Neural cell (in vitro differentiated cells): ENCODE measurements around the gene APOL6. TPM values are rescaled to one million over a fixed set of nuclear protein-coding genes. Genes with fewer than 3 reads are reported as not detected.

Experiments used
- H2AFZ ChIP-seq: fragments of 200-600, 300-800 bp; sonication (generic), shearing (Covaris generic); 2 replicates; pipeline ENCODE4 v1.6.0; 2014; ENCODE audit warnings: low read depth, mild to moderate bottlenecking, antibody characterized with exemption, low read length, moderate library complexity
- H3F3A ChIP-seq: fragments of 200-600 bp; shearing (Covaris generic); 2 replicates; pipeline ENCODE4 v1.6.1; 2016; ENCODE audit warnings: mild to moderate bottlenecking, moderate library complexity, mixed read lengths, antibody characterized with exemption, low read length; ENCODE audit not compliant: insufficient read depth, poor library complexity, severe bottlenecking
- H3K27ac ChIP-seq: fragments of 200-600, 300-800 bp; sonication (generic), shearing (Covaris generic); 2 replicates; pipeline ENCODE4 v1.5.1; 2014; ENCODE audit warnings: mild to moderate bottlenecking, low read length, moderate library complexity
- H3K27me3 ChIP-seq: fragments of 300-800, 200-600 bp; sonication (generic), shearing (Covaris generic); 2 replicates; pipeline ENCODE4 v1.6.0; 2014; ENCODE audit warnings: mild to moderate bottlenecking, low read depth, low read length, moderate library complexity; ENCODE audit not compliant: insufficient read depth
- H3K36me3 ChIP-seq: fragments of 300-800, 200-600 bp; sonication (generic), shearing (Covaris generic); 2 replicates; pipeline ENCODE4 v1.5.1; 2014; ENCODE audit warnings: mild to moderate bottlenecking, antibody characterized with exemption, low read length, moderate library complexity; ENCODE audit not compliant: insufficient read depth
- H3K4me2 ChIP-seq: fragments of 300-800, 200-600 bp; sonication (generic), shearing (Covaris generic); 2 replicates; pipeline ENCODE4 v1.6.0; 2014; ENCODE audit warnings: mild to moderate bottlenecking, low read length
- H3K4me3 ChIP-seq: fragments of 300-800, 200-600 bp; sonication (generic), shearing (Covaris generic); 2 replicates; pipeline ENCODE4 v1.5.1; 2014; ENCODE audit warnings: mild to moderate bottlenecking, low read length, moderate library complexity
- H3K79me2 ChIP-seq: fragments of 200-600 bp; shearing (Covaris generic); replicated peaks from 2 replicates; pipeline ENCODE4 v1.6.0; 2014; ENCODE audit warnings: mild to moderate bottlenecking, low read length, moderate library complexity; ENCODE audit not compliant: insufficient read depth
- H3K9ac ChIP-seq: fragments of 300-800, 200-600 bp; sonication (generic), shearing (Covaris generic); 2 replicates; pipeline ENCODE4 v1.6.1; 2016; ENCODE audit warnings: mild to moderate bottlenecking, low read length, mixed read lengths
- H3K9me2 ChIP-seq: fragments of 200-600 bp; shearing (Covaris generic); 2 replicates; pipeline ENCODE4 v1.6.1; 2016; ENCODE audit warnings: mild to moderate bottlenecking, low read length, mixed read lengths; ENCODE audit not compliant: insufficient read depth
- H3K9me3 ChIP-seq: fragments of 200-600, 300-800 bp; sonication (generic), shearing (Covaris generic); 2 replicates; pipeline ENCODE4 v1.6.1; 2016; ENCODE audit warnings: mild to moderate bottlenecking, mixed run types, low read length, moderate library complexity, mixed read lengths
- H4K20me1 ChIP-seq: fragments of 200-600 bp; shearing (Covaris generic); 2 replicates; pipeline ENCODE4 v1.6.1; 2016; ENCODE audit warnings: mild to moderate bottlenecking, mixed run types; ENCODE audit not compliant: insufficient read depth
- EP300 ChIP-seq: fragments of 450-650 bp; conservative IDR thresholded peaks from 2 replicates; pipeline ENCODE4 v1.6.1; 2014; ENCODE audit warnings: antibody characterized with exemption, mild to moderate bottlenecking, moderate library complexity; ENCODE audit not compliant: poor library complexity, severe bottlenecking
- EZH2 ChIP-seq: fragments of 200-600, 300-800 bp; shearing (Covaris generic), sonication (generic); IDR thresholded peaks from 2 replicates; pipeline ENCODE4 v1.6.1; 2014; ENCODE audit warnings: antibody characterized with exemption, low read length, borderline replicate concordance, mild to moderate bottlenecking; ENCODE audit not compliant: insufficient read depth, poor library complexity, severe bottlenecking
- MXI1 ChIP-seq: fragments of 450-650 bp; conservative IDR thresholded peaks from 2 replicates; pipeline ENCODE4 v1.6.1; 2014; ENCODE audit warnings: antibody characterized with exemption, mild to moderate bottlenecking; ENCODE audit not compliant: poor library complexity, severe bottlenecking
- POLR2AphosphoS5 ChIP-seq: IDR thresholded peaks from 2 replicates; pipeline ENCODE4 v1.6.1; 2012
- RAD21 ChIP-seq: fragments of 450-650 bp; conservative IDR thresholded peaks from 2 replicates; pipeline ENCODE4 v1.6.1; 2014; ENCODE audit warnings: antibody characterized with exemption, mild to moderate bottlenecking, moderate library complexity
- SMC3 ChIP-seq: fragments of 450-650 bp; conservative IDR thresholded peaks from 2 replicates; pipeline ENCODE4 v1.6.1; 2014; ENCODE audit warnings: antibody characterized with exemption, mild to moderate bottlenecking, moderate library complexity; ENCODE audit not compliant: poor library complexity
- TAF1 ChIP-seq: IDR thresholded peaks from 2 replicates; pipeline ENCODE4 v1.6.1; 2012; ENCODE audit warnings: low read depth
- polyA plus RNA-seq: library from polyadenylated mRNA; depleted of rRNA; stranded (reverse); fragments of >200 nt; gene quantifications from 2 replicates; pipeline ENCODE4 v1.2.3, GENCODE V29; 2014
- TF ChIP-seq, protein P1 (sequence below): fragments of 450-650 bp; IDR thresholded peaks from 2 replicates; pipeline ENCODE4 v1.5.1; 2014; ENCODE audit warnings: antibody characterized with exemption, mild to moderate bottlenecking, moderate library complexity; ENCODE audit not compliant: poor library complexity, severe bottlenecking
- TF ChIP-seq, protein P2 (sequence below): IDR thresholded peaks from 2 replicates; pipeline ENCODE4 v1.6.1; 2012; ENCODE audit warnings: borderline replicate concordance

The APOL6 gene
- polyA plus RNA-seq, 1 donor from 2014 or later = not detected

DNA sequence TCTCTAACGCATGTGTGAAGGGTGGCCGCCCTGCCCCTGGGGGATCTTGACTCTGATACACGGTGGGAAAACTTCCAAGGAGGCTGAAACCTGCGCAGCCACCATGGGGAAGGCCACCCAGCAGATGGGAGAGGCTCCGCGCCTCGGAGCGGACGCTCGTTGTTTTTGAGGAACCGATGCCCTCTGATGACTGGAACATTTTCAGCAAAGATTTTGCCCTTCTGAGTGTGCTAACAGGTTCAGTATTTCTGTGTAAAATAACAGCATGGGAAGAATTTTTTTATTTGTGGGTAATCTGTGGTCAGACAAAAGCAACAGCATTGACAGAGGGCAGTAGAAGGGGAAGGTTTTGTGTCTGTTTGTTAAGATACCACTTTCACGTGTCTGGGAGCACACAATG is 47.8 kb upstream of the APOL6 start:
- Histone ChIP-seq H3K36me3 (no peaks in the 10 kb centered on the region), H3K4me3 (no peak overlapping the region), H2AFZ (no peak overlapping the region), H3K79me2 (no peaks in the 10 kb centered on the region), H3K9me3 (no peaks in the 10 kb centered on the region), H4K20me1 (no peaks in the 10 kb centered on the region), H3K9ac (no peak overlapping the region), H3K4me2 (no peak overlapping the region), H3K9me2 (no peaks in the 10 kb centered on the region), H3K27ac (no peak overlapping the region), H3F3A (no peaks in the 10 kb centered on the region), H3K27me3 (no peaks in the 10 kb centered on the region)
- TF ChIP-seq SMC3 (no peak), RAD21 (no peak), MXI1 (no peak), EP300 (no peak), POLR2AphosphoS5 (no peak), TAF1 (no peak), EZH2 (no peak)
- TF ChIP-seq, protein P1, sequence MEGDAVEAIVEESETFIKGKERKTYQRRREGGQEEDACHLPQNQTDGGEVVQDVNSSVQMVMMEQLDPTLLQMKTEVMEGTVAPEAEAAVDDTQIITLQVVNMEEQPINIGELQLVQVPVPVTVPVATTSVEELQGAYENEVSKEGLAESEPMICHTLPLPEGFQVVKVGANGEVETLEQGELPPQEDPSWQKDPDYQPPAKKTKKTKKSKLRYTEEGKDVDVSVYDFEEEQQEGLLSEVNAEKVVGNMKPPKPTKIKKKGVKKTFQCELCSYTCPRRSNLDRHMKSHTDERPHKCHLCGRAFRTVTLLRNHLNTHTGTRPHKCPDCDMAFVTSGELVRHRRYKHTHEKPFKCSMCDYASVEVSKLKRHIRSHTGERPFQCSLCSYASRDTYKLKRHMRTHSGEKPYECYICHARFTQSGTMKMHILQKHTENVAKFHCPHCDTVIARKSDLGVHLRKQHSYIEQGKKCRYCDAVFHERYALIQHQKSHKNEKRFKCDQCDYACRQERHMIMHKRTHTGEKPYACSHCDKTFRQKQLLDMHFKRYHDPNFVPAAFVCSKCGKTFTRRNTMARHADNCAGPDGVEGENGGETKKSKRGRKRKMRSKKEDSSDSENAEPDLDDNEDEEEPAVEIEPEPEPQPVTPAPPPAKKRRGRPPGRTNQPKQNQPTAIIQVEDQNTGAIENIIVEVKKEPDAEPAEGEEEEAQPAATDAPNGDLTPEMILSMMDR = no peak
- TF ChIP-seq, protein P2, sequence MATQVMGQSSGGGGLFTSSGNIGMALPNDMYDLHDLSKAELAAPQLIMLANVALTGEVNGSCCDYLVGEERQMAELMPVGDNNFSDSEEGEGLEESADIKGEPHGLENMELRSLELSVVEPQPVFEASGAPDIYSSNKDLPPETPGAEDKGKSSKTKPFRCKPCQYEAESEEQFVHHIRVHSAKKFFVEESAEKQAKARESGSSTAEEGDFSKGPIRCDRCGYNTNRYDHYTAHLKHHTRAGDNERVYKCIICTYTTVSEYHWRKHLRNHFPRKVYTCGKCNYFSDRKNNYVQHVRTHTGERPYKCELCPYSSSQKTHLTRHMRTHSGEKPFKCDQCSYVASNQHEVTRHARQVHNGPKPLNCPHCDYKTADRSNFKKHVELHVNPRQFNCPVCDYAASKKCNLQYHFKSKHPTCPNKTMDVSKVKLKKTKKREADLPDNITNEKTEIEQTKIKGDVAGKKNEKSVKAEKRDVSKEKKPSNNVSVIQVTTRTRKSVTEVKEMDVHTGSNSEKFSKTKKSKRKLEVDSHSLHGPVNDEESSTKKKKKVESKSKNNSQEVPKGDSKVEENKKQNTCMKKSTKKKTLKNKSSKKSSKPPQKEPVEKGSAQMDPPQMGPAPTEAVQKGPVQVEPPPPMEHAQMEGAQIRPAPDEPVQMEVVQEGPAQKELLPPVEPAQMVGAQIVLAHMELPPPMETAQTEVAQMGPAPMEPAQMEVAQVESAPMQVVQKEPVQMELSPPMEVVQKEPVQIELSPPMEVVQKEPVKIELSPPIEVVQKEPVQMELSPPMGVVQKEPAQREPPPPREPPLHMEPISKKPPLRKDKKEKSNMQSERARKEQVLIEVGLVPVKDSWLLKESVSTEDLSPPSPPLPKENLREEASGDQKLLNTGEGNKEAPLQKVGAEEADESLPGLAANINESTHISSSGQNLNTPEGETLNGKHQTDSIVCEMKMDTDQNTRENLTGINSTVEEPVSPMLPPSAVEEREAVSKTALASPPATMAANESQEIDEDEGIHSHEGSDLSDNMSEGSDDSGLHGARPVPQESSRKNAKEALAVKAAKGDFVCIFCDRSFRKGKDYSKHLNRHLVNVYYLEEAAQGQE = no peak

DNA sequence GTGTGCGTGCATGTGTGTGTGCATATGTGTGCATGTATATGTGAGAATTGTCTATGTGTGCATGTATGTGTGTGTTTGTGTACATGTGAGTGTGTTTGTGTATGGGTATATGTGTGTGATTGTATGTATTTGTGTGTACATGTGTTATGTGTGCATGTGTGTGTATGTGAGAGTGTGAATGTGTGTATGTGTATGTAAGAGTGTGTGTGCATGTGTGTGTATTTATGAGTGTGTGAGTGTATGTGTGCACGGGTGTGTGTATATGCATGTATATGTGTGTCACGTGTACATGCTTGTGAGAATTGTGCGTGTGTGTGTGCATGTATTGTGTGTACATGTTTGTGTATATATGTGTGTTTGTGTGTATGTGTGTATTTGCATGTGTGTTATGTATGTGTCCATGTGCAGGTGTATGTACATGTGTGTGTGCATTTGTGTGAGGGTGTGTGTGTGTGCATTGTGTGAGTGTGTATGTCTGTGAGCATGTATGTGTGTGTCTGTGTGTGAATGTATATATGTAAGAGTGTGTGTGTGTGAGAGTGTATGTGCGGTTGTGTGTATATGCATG is 47.1 kb upstream of the APOL6 start:
- H3K9me2 ChIP-seq = no peaks in the 10 kb centered on the region
- no peak overlapping the region for H3K9ac ChIP-seq
- TF ChIP-seq, protein P1 = no peak
- TF ChIP-seq EZH2 (no peak), SMC3 (no peak), POLR2AphosphoS5 (no peak), MXI1 (no peak), TAF1 (no peak), RAD21 (no peak), EP300 (no peak)
- TF ChIP-seq, protein P2 = no peak
- H3K9me3 ChIP-seq = no peaks in the 10 kb centered on the region
- H3K4me3 ChIP-seq = no peak overlapping the region
- H4K20me1 ChIP-seq = no peaks in the 10 kb centered on the region
- no peaks in the 10 kb centered on the region for H3K79me2 ChIP-seq
- no peaks in the 10 kb centered on the region for H3K36me3 ChIP-seq
- no peaks in the 10 kb centered on the region for H3F3A ChIP-seq
- H3K27ac ChIP-seq = no peak overlapping the region
- no peak overlapping the region for H3K4me2 ChIP-seq
- no peaks in the 10 kb centered on the region for H3K27me3 ChIP-seq
- H2AFZ ChIP-seq = no peak overlapping the region
